NCI-H524 treated with DMSO at 0.1 percent for 48 hours (cell line): ENCODE measurements around the gene RGPD8.

Experiments
- DNase-seq: peaks from one replicate; lab custom pipeline; 2025; lab: John Stamatoyannopoulos, UW

The RGPD8 gene

DNA sequence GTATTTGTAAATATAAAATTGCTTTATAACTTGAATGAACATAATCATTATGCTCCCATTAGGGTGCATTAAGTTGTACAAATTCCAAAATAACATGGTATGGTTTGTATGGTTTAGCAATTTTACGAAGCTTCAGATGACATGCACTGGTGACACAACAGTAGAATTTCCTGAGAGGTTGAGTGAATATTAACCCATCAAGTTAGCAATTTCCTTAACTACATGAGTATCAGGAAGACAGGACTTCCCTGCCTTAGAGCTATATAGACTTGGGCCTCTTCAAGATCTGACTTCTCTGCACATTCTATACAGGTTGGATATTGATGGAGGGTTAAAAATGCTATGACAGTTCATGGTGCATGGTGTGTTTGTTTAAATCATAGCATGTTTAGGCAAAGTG lies 97.8 kb downstream of the RGPD8 start:
- no peak for DNase-seq

DNA sequence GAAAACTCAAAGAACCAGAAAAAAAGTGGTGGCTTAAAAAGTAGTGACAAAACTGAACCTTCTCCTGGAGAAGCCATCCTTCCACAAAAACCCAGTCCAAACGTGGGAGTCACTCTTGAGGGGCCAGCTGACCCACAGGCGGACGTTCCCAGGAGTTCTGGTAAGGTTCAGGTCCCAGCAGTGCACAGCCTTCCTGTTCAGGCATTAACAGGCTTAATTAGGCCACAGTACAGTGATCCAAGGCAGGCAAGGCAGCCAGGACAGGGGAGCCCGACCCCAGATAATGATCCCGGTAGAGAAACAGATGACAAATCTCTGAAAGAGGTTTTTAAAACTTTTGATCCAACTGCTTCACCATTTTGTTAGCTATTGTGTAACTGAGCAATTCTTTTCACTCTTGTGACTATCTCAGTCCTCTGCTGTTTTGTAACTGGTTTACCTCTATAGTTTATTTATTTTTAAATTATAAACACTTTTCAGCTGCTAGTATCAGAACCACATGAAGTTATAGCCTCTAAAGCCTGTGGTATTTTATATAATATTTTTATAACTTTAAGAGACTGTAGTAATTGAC lies 101.2 kb downstream of the RGPD8 start:
- DNase-seq = no peak

DNA sequence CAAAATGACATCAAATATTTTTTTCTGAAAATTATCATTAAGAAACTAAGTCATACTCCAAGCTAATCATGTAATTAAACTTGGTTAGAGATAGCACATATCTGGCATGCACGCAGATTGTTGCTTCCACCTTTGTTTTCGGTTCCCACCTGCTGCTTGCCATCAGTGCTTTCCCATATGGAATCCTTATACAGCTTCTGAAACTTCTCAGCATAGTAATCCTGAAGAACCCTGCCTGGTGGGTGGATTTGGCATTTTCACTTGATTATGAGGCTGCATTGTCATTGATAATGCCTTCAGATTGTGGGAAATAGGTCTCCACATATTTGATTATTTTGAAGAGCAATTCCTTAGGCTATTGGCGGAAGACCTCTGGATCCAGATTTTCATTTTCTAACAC lies 110.5 kb downstream of the RGPD8 start:
- no peak for DNase-seq

DNA sequence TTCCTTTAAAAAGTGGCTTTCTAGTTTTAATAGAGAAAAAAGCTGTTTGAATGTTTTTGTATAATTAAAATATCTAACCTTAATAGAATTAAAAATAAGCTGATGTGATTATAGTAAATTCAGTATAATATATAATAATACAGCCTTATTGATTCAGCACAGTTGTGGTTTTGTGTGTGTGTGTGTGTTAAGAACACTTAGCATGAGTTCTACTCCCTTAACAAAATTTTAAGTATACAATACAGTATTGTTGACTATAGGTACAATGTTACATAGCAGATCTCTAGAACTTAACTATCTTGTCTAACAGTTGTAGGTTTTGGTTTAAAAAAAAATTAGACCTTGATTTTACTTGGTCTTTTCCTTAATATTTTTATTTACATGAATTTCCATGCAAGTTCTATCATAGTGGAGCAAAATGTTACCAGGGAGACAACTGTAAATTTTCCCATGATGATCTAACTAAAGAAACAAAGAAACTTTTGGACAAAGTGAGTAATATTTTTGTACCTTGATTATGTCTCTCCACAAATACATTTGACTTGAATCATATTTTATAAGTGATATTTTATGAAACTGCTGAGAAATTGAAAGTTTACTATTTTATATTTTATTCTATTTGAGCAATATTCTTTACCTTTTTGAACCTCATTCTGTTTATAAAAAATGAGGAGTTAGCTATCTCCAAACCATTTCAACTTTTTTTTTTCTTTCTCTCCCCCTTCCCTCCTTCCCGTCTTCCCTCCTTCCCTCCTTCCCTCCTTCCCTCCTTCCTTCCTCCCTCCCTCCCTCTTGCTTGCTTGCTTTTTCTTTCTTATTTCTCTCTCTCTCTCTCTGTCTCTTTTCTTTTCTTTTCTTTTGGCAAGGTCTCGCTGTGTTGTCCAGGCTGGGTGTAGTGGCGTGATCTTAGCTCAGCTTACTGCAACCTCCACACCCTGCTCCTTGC lies 111.8 kb downstream of the RGPD8 start:
- no peak for DNase-seq
